Osteoblast (primary cell): ENCODE measurements around the gene ALG6. TPM values are rescaled to one million over a fixed set of nuclear protein-coding genes. Genes with fewer than 3 reads are reported as not detected.

Experiments
- DNase-seq: peaks from one replicate; pipeline ENCODE4 v3.0.0; 2011; ENCODE audit warnings: low spot score, mixed read lengths; ENCODE audit not compliant: insufficient read length; ENCODE audit errors: missing footprints
- H2AFZ ChIP-seq: 2 replicates; pipeline ENCODE4 v1.6.0; 2011; ENCODE audit warnings: mild to moderate bottlenecking, low read length
- H3K27ac ChIP-seq: 2 replicates; pipeline ENCODE4 v1.5.1; 2011; ENCODE audit warnings: mild to moderate bottlenecking, low read depth, low read length, moderate library complexity
- H3K27me3 ChIP-seq: 2 replicates; pipeline ENCODE4 v1.6.0; 2012; ENCODE audit warnings: mild to moderate bottlenecking, control low read depth, inconsistent platforms, low read length, moderate library complexity; ENCODE audit not compliant: insufficient read depth
- H3K36me3 ChIP-seq: 2 replicates; pipeline ENCODE4 v1.5.1; 2011; ENCODE audit warnings: mild to moderate bottlenecking, low read length, control low read depth, moderate library complexity; ENCODE audit not compliant: insufficient read depth
- H3K4me1 ChIP-seq: 2 replicates; pipeline ENCODE4 v1.5.1; 2011; ENCODE audit warnings: mild to moderate bottlenecking, low read length, control low read depth, moderate library complexity; ENCODE audit not compliant: insufficient read depth
- H3K4me2 ChIP-seq: 2 replicates; pipeline ENCODE4 v1.6.0; 2011; ENCODE audit warnings: mild to moderate bottlenecking, low read length; ENCODE audit not compliant: insufficient read depth
- H3K4me3 ChIP-seq: fragments of 200-600 bp; sonication (generic); 3 replicates; pipeline ENCODE4 v1.5.1; 2012; ENCODE audit warnings: mild to moderate bottlenecking, low read length, inconsistent platforms; ENCODE audit not compliant: insufficient read depth
- H3K79me2 ChIP-seq: 2 replicates; pipeline ENCODE4 v1.6.0; 2012; ENCODE audit warnings: mild to moderate bottlenecking, low read length, control low read depth, inconsistent platforms; ENCODE audit not compliant: insufficient read depth
- H3K9me3 ChIP-seq: 2 replicates; pipeline ENCODE4 v1.5.1; 2011; ENCODE audit warnings: low read depth, low read length, control low read depth
- H4K20me1 ChIP-seq: 2 replicates; pipeline ENCODE4 v1.6.0; 2012; ENCODE audit warnings: mild to moderate bottlenecking, low read length, control low read depth; ENCODE audit not compliant: insufficient read depth
- CTCF ChIP-seq: IDR thresholded peaks from 2 replicates; pipeline ENCODE4 v1.5.1; 2011; ENCODE audit warnings: mild to moderate bottlenecking, low read depth, low read length, moderate library complexity; ENCODE audit errors: extremely low read depth
- total RNA-seq: library from RNA; depleted of rRNA; stranded (reverse); fragments of >200 nt; gene quantifications from 2 replicates; pipeline ENCODE4 v1.2.3, GENCODE V29; 2012

ALG6 gene
- total RNA-seq, 1 donor, result 8.3 TPM

GRCh38 chr1:63448731-63449246 is 81.4 kb downstream of the ALG6 start:
- no peak overlapping the region for H2AFZ ChIP-seq
- no peaks in the 10 kb centered on the region for H3K27me3 ChIP-seq
- no peak for TF ChIP-seq CTCF
- H3K9me3 ChIP-seq, result no peaks in the 10 kb centered on the region
- no peak overlapping the region for H3K4me2 ChIP-seq
- no peak for DNase-seq
- no peaks in the 10 kb centered on the region for H3K79me2 ChIP-seq
- peak overlapping the region; percentile 17 for H3K27ac ChIP-seq
- H3K4me3 ChIP-seq, result no peak overlapping the region
- no peaks in the 10 kb centered on the region for H4K20me1 ChIP-seq
- no peaks in the 10 kb centered on the region for H3K36me3 ChIP-seq
- no peaks in the 10 kb centered on the region for H3K4me1 ChIP-seq

GRCh38 chr1:63450416-63450815 is 83.0 kb downstream of the ALG6 start:
- Histone ChIP-seq H3K9me3 (no peaks in the 10 kb centered on the region), H3K36me3 (no peaks in the 10 kb centered on the region), H3K27ac (no peak overlapping the region), H3K27me3 (no peaks in the 10 kb centered on the region), H3K79me2 (no peaks in the 10 kb centered on the region), H3K4me1 (no peaks in the 10 kb centered on the region), H3K4me3 (no peak overlapping the region), H3K4me2 (no peak overlapping the region), H4K20me1 (no peaks in the 10 kb centered on the region), H2AFZ (no peak overlapping the region)
- TF ChIP-seq CTCF, result no peak
- no peak for DNase-seq

- TF ChIP-seq CTCF, result no peak
- Histone ChIP-seq H3K27ac (no peak overlapping the region), H2AFZ (no peak overlapping the region), H3K27me3 (no peaks in the 10 kb centered on the region), H3K4me3 (no peak overlapping the region), H3K9me3 (no peaks in the 10 kb centered on the region), H3K36me3 (no peaks in the 10 kb centered on the region), H3K4me1 (no peaks in the 10 kb centered on the region), H4K20me1 (no peaks in the 10 kb centered on the region), H3K4me2 (no peak overlapping the region), H3K79me2 (no peaks in the 10 kb centered on the region)
- no peak for DNase-seq
These were observed 85.8 kb downstream of the ALG6 start for GRCh38 chr1:63453232-63453631.

- Histone ChIP-seq H4K20me1 (no peaks in the 10 kb centered on the region), H2AFZ (no peak overlapping the region), H3K27me3 (no peaks in the 10 kb centered on the region), H3K4me1 (no peaks in the 10 kb centered on the region), H3K4me3 (no peak overlapping the region), H3K36me3 (no peaks in the 10 kb centered on the region), H3K4me2 (no peak overlapping the region), H3K27ac (no peak overlapping the region), H3K9me3 (no peaks in the 10 kb centered on the region), H3K79me2 (no peaks in the 10 kb centered on the region)
- DNase-seq, result no peak
- peak; percentile 44 for TF ChIP-seq CTCF
These were observed 86.8 kb downstream of the ALG6 start for GRCh38 chr1:63454269-63454668.
